22Rv1 (cell line): ENCODE data around the gene GPS2.

Experiments used
- ZFX ChIP-seq: fragments of 450-650 bp; IDR thresholded peaks from 2 replicates; pipeline ENCODE4 v1.6.1; 2017; ENCODE audit warnings: antibody characterized with exemption, borderline replicate concordance
- TF ChIP-seq, protein P1 (sequence below): fragments of 450-650 bp; IDR thresholded peaks from 2 replicates; pipeline ENCODE4 v1.5.1; 2017; ENCODE audit warnings: mild to moderate bottlenecking

DNA sequence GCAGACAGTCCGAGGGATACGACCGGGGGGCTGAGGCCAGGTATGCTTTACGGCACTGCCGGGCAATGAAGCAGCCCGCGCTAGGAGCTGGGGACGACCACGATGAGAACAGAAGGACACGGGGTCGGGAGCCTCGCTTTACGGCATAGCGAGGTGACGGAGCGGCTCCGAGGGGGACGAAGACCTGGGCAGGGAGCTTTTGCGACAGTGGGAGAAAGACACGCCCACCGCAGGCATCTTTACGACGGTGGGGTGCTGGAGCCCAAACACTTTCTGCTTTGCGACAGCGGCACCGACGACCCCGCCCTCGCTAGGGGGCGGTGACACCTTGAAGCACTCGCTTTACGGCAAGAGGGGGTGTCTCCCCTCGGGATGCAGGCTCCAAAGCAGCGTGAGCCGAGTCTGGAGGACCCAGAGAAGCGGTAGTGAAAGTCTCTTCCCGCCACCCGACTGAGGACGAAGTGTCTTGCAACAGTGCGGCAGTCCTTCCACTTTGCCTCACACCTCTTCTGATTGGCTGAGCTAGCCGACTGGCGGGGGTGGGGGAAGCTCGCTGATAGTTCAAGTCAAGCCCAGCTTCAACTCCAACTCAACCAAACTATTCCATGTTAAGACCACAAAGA, 14.3 kb upstream of the GPS2 start:
- TF ChIP-seq, protein P1, sequence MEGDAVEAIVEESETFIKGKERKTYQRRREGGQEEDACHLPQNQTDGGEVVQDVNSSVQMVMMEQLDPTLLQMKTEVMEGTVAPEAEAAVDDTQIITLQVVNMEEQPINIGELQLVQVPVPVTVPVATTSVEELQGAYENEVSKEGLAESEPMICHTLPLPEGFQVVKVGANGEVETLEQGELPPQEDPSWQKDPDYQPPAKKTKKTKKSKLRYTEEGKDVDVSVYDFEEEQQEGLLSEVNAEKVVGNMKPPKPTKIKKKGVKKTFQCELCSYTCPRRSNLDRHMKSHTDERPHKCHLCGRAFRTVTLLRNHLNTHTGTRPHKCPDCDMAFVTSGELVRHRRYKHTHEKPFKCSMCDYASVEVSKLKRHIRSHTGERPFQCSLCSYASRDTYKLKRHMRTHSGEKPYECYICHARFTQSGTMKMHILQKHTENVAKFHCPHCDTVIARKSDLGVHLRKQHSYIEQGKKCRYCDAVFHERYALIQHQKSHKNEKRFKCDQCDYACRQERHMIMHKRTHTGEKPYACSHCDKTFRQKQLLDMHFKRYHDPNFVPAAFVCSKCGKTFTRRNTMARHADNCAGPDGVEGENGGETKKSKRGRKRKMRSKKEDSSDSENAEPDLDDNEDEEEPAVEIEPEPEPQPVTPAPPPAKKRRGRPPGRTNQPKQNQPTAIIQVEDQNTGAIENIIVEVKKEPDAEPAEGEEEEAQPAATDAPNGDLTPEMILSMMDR, result no peak
- TF ChIP-seq ZFX, result no peak
